NOMO-1 treated with DMSO at 0.1 percent for 48 hours (cell line): ENCODE measurements around the gene CFAP77.

Experiments used
- DNase-seq: peaks from one replicate; lab custom pipeline; 2025; ENCODE audit not compliant: unreplicated experiment; lab: John Stamatoyannopoulos, UW

Gene CFAP77

GRCh38 chr9:132514011-132514744 is 104.2 kb downstream of the CFAP77 start:
- no peak for DNase-seq

GRCh38 chr9:132514821-132515220 is 104.8 kb downstream of the CFAP77 start:
- no peak for DNase-seq

GRCh38 chr9:132516301-132516700 is 106.3 kb downstream of the CFAP77 start:
- no peak for DNase-seq

GRCh38 chr9:132516911-132517310 is 106.9 kb downstream of the CFAP77 start:
- no peak for DNase-seq

- DNase-seq: no peak
Measured at GRCh38 chr9:132517815-132518550, 108.0 kb downstream of the CFAP77 start.

- DNase-seq: no peak
Measured at GRCh38 chr9:132518626-132519025, 108.6 kb downstream of the CFAP77 start.

- DNase-seq: no peak
Measured at GRCh38 chr9:132519033-132519432, 109.0 kb downstream of the CFAP77 start.

GRCh38 chr9:132520612-132521011 is 110.6 kb downstream of the CFAP77 start:
- DNase-seq: no peak

- no peak for DNase-seq
Measured at GRCh38 chr9:132525308-132526023, 115.5 kb downstream of the CFAP77 start.

GRCh38 chr9:132531195-132531594 is 121.2 kb downstream of the CFAP77 start:
- DNase-seq: no peak

GRCh38 chr9:132531710-132532570 is 121.9 kb downstream of the CFAP77 start:
- DNase-seq: no peak

- DNase-seq: no peak
Measured at GRCh38 chr9:132534832-132535231, 124.8 kb downstream of the CFAP77 start.

- no peak for DNase-seq
Measured at GRCh38 chr9:132536124-132536523, 126.1 kb downstream of the CFAP77 start.

- no peak for DNase-seq
Measured at GRCh38 chr9:132537352-132537751, 127.3 kb downstream of the CFAP77 start.

GRCh38 chr9:132538071-132538470 is 128.1 kb downstream of the CFAP77 start:
- no peak for DNase-seq

- no peak for DNase-seq
Measured at GRCh38 chr9:132539096-132539495, 129.1 kb downstream of the CFAP77 start.

- no peak for DNase-seq
Measured at GRCh38 chr9:132541051-132541450, 131.0 kb downstream of the CFAP77 start.

- no peak for DNase-seq
Measured at GRCh38 chr9:132541870-132542830, 132.1 kb downstream of the CFAP77 start.

- DNase-seq: no peak
Measured at GRCh38 chr9:132543251-132543650, 133.2 kb downstream of the CFAP77 start.

GRCh38 chr9:132543960-132544359 is 133.9 kb downstream of the CFAP77 start:
- no peak for DNase-seq
